Measurements from ENCODE around the gene RNF135. TPM values are rescaled to one million over a fixed set of nuclear protein-coding genes. Genes with fewer than 3 reads are reported as not detected.

Gene RNF135
- total RNA-seq, 2 donors from 2014 or later, result 14.8 to 20.7 TPM

- Mint-ChIP-seq H3K4me3 (no peak overlapping the region), H3K27ac (no peak overlapping the region), H3K4me1 (peaks cover 4% of the 10 kb centered on the region), H3K27me3 (ENCODE audit: insufficient read depth) (no peaks in the 10 kb centered on the region), H3K9me3 (peaks cover 13% of the 10 kb centered on the region), H3K36me3 (ENCODE audit: low read depth) (peaks cover 45% of the 10 kb centered on the region)
- H3K4me1 ChIP-seq (ENCODE audit: control insufficient read depth, insufficient read depth, low read length), result no peaks in the 10 kb centered on the region
- peaks cover 12% of the 10 kb centered on the region for H3K9me3 ChIP-seq (ENCODE audit: control insufficient read depth, low read length)
- no peak overlapping the region for H3K4me3 ChIP-seq (ENCODE audit: low read length)
- peaks cover 25% of the 10 kb centered on the region for H3K36me3 ChIP-seq (ENCODE audit: control insufficient read depth, insufficient read depth, low read length)
- H3K9ac ChIP-seq (ENCODE audit: extremely low read depth, low read length, poor library complexity, severe bottlenecking), result no peak overlapping the region
- DNase-seq, result no peak
- no peaks in the 10 kb centered on the region for H3K27me3 ChIP-seq (ENCODE audit: control insufficient read depth, insufficient read depth, low read length, poor library complexity, severe bottlenecking)
- TF ChIP-seq CTCF (conservative IDR thresholded peaks at IDR 0.05), result no peak
- 94 to 99% methylated on average over 4 to 5 of the region's 5 CpGs for WGBS, 2 experiments (ENCODE audit: insufficient coverage in 1 of 2, insufficient read length in 1 of 2)
- H3K27ac ChIP-seq (ENCODE audit: low read depth, low read length), result no peak overlapping the region
These were observed 27.0 kb downstream of the RNF135 start for GRCh38 chr17:30997842-30998241.

- TF ChIP-seq CTCF (conservative IDR thresholded peaks at IDR 0.05), result no peak
- H3K27ac ChIP-seq (ENCODE audit: low read depth, low read length), result no peak overlapping the region
- peaks cover 12% of the 10 kb centered on the region for H3K9me3 ChIP-seq (ENCODE audit: control insufficient read depth, low read length)
- no peak overlapping the region for H3K4me3 ChIP-seq (ENCODE audit: low read length)
- Mint-ChIP-seq H3K4me3 (no peak overlapping the region), H3K36me3 (ENCODE audit: low read depth) (peaks cover 40% of the 10 kb centered on the region), H3K9me3 (peaks cover 13% of the 10 kb centered on the region), H3K27ac (no peak overlapping the region), H3K4me1 (peaks cover 4% of the 10 kb centered on the region), H3K27me3 (ENCODE audit: insufficient read depth) (no peaks in the 10 kb centered on the region)
- 90 to 92% methylated on average over 7 of the region's 7 CpGs for WGBS, 2 experiments (ENCODE audit: insufficient coverage in 1 of 2, insufficient read length in 1 of 2)
- H3K9ac ChIP-seq (ENCODE audit: extremely low read depth, low read length, poor library complexity, severe bottlenecking), result no peak overlapping the region
- peaks cover 20% of the 10 kb centered on the region for H3K36me3 ChIP-seq (ENCODE audit: control insufficient read depth, insufficient read depth, low read length)
- no peaks in the 10 kb centered on the region for H3K27me3 ChIP-seq (ENCODE audit: control insufficient read depth, insufficient read depth, low read length, poor library complexity, severe bottlenecking)
- no peak for DNase-seq
- no peaks in the 10 kb centered on the region for H3K4me1 ChIP-seq (ENCODE audit: control insufficient read depth, insufficient read depth, low read length)
These were observed 31.2 kb downstream of the RNF135 start for GRCh38 chr17:31002047-31002446.

- Histone ChIP-seq H3K9ac (ENCODE audit: extremely low read depth, low read length, poor library complexity, severe bottlenecking) (no peak overlapping the region), H3K27me3 (ENCODE audit: control insufficient read depth, insufficient read depth, low read length, poor library complexity, severe bottlenecking) (peaks cover 10% of the 10 kb centered on the region), H3K4me1 (ENCODE audit: control insufficient read depth, insufficient read depth, low read length) (no peaks in the 10 kb centered on the region), H3K4me3 (ENCODE audit: low read length) (no peak overlapping the region), H3K9me3 (ENCODE audit: control insufficient read depth, low read length) (peaks cover 10% of the 10 kb centered on the region), H3K27ac (ENCODE audit: low read depth, low read length) (no peak overlapping the region), H3K36me3 (ENCODE audit: control insufficient read depth, insufficient read depth, low read length) (peaks cover 8% of the 10 kb centered on the region)
- Mint-ChIP-seq H3K9me3 (peaks cover 13% of the 10 kb centered on the region), H3K27ac (no peak overlapping the region), H3K36me3 (ENCODE audit: low read depth) (peaks cover 29% of the 10 kb centered on the region), H3K27me3 (ENCODE audit: insufficient read depth) (peaks cover 9% of the 10 kb centered on the region), H3K4me3 (no peak overlapping the region), H3K4me1 (peaks cover 7% of the 10 kb centered on the region)
- TF ChIP-seq CTCF (conservative IDR thresholded peaks at IDR 0.05), result no peak
- WGBS, 2 experiments (ENCODE audit: insufficient coverage in 1 of 2, insufficient read length in 1 of 2), result 71 to 98% methylated on average over 1 to 4 of the region's 5 CpGs
- DNase-seq, result no peak
These were observed 32.5 kb downstream of the RNF135 start for GRCh38 chr17:31003225-31003866.

Data from endodermal cell (in vitro differentiated cells).